ENCODE measurements around the gene B4GALT3.

B4GALT3 gene

GRCh38 chr1:161132410-161133219 is 44.7 kb downstream of the B4GALT3 start, which contains the start of gene DEDD:
DEDD (minus strand) TSS chr1:161132667; CDS start chr1:161124462, 8,205 bp downstream.
- Histone ChIP-seq H3K36me3 (ENCODE audit: insufficient read depth, low read length) (peaks cover 15% of the 10 kb centered on the region), H3K9me3 (ENCODE audit: low read length) (no peaks in the 10 kb centered on the region)

GRCh38 chr1:161131523-161132409 is 45.5 kb downstream of the B4GALT3 start:
- H3K9ac ChIP-seq (ENCODE audit: low read length), result peak overlapping the region; percentile 85
- H3K4me3 ChIP-seq (ENCODE audit: low read depth in 1 of 2, low read length in 2 of 2), result peak overlapping the region; percentile 81 to 98
- no peaks in the 10 kb centered on the region for H3K9me3 ChIP-seq (ENCODE audit: low read length)
- peak overlapping the region; percentile 96 for H3K27ac ChIP-seq (ENCODE audit: low read depth, low read length)
- H3K27me3 ChIP-seq (ENCODE audit: control insufficient read depth in 1 of 2, insufficient read depth in 2 of 2, low read length in 2 of 2), result no peaks in the 10 kb centered on the region
- peaks cover 20% of the 10 kb centered on the region for H3K36me3 ChIP-seq (ENCODE audit: insufficient read depth, low read length)
- peaks cover 45% of the 10 kb centered on the region for H3K4me1 ChIP-seq (ENCODE audit: insufficient read depth, low read length)

More at GRCh38 chr1:161132410-161133219, 44.7 kb downstream of the B4GALT3 start, which contains the start of gene DEDD:
- peak within 1 kb of the TSS; percentile 97 for H3K9ac ChIP-seq (ENCODE audit: low read length)
- peak within 1 kb of the TSS; percentile 81 to 98 for H3K4me3 ChIP-seq (ENCODE audit: low read depth in 1 of 2, low read length in 2 of 2)
- peak within 1 kb of the TSS; percentile 96 for H3K27ac ChIP-seq (ENCODE audit: low read depth, low read length)
- H3K27me3 ChIP-seq (ENCODE audit: control insufficient read depth in 1 of 2, insufficient read depth in 2 of 2, low read length in 2 of 2), result no peaks in the 10 kb centered on the region
- H3K4me1 ChIP-seq (ENCODE audit: insufficient read depth, low read length), result peaks cover 44% of the 10 kb centered on the region

GRCh38 chr1:161130266-161130665 is 47.0 kb downstream of the B4GALT3 start:
- H3K27ac ChIP-seq (ENCODE audit: low read depth, low read length), result no peak overlapping the region
- H3K4me1 ChIP-seq (ENCODE audit: insufficient read depth, low read length), result peaks cover 45% of the 10 kb centered on the region
- H3K36me3 ChIP-seq (ENCODE audit: insufficient read depth, low read length), result peaks cover 24% of the 10 kb centered on the region
- no peaks in the 10 kb centered on the region for H3K27me3 ChIP-seq (ENCODE audit: control insufficient read depth in 1 of 2, insufficient read depth in 2 of 2, low read length in 2 of 2)
- H3K9ac ChIP-seq (ENCODE audit: low read length), result no peak overlapping the region
- H3K4me3 ChIP-seq (ENCODE audit: low read depth in 1 of 2, low read length in 2 of 2), result no peak overlapping the region
- no peaks in the 10 kb centered on the region for H3K9me3 ChIP-seq (ENCODE audit: low read length)

- H3K4me3 ChIP-seq (ENCODE audit: low read depth in 1 of 2, low read length in 2 of 2), result no peak overlapping the region
- no peak overlapping the region for H3K9ac ChIP-seq (ENCODE audit: low read length)
- peaks cover 42% of the 10 kb centered on the region for H3K4me1 ChIP-seq (ENCODE audit: insufficient read depth, low read length)
- no peak overlapping the region for H3K27ac ChIP-seq (ENCODE audit: low read depth, low read length)
- no peaks in the 10 kb centered on the region for H3K9me3 ChIP-seq (ENCODE audit: low read length)
- H3K36me3 ChIP-seq (ENCODE audit: insufficient read depth, low read length), result peaks cover 32% of the 10 kb centered on the region
- H3K27me3 ChIP-seq (ENCODE audit: control insufficient read depth in 1 of 2, insufficient read depth in 2 of 2, low read length in 2 of 2), result no peaks in the 10 kb centered on the region
Observed at GRCh38 chr1:161128591-161129420, 48.5 kb downstream of the B4GALT3 start.

GRCh38 chr1:161127649-161128048 is 49.7 kb downstream of the B4GALT3 start:
- H3K27me3 ChIP-seq (ENCODE audit: control insufficient read depth in 1 of 2, insufficient read depth in 2 of 2, low read length in 2 of 2), result no peaks in the 10 kb centered on the region
- H3K4me1 ChIP-seq (ENCODE audit: insufficient read depth, low read length), result peaks cover 35% of the 10 kb centered on the region
- H3K9me3 ChIP-seq (ENCODE audit: low read length), result no peaks in the 10 kb centered on the region
- H3K27ac ChIP-seq (ENCODE audit: low read depth, low read length), result no peak overlapping the region
- H3K36me3 ChIP-seq (ENCODE audit: insufficient read depth, low read length), result peaks cover 43% of the 10 kb centered on the region
- no peak overlapping the region for H3K9ac ChIP-seq (ENCODE audit: low read length)
- H3K4me3 ChIP-seq (ENCODE audit: low read depth in 1 of 2, low read length in 2 of 2), result no peak overlapping the region

- H3K9ac ChIP-seq (ENCODE audit: low read length), result no peak overlapping the region
- H3K4me1 ChIP-seq (ENCODE audit: insufficient read depth, low read length), result peaks cover 27% of the 10 kb centered on the region
- H3K4me3 ChIP-seq (ENCODE audit: low read depth in 1 of 2, low read length in 2 of 2), result no peak overlapping the region
- H3K9me3 ChIP-seq (ENCODE audit: low read length), result no peaks in the 10 kb centered on the region
- no peak overlapping the region for H3K27ac ChIP-seq (ENCODE audit: low read depth, low read length)
- H3K36me3 ChIP-seq (ENCODE audit: insufficient read depth, low read length), result peaks cover 60% of the 10 kb centered on the region
- H3K27me3 ChIP-seq (ENCODE audit: control insufficient read depth in 1 of 2, insufficient read depth in 2 of 2, low read length in 2 of 2), result no peaks in the 10 kb centered on the region
Observed at GRCh38 chr1:161122967-161123366, 54.3 kb downstream of the B4GALT3 start.

- Histone ChIP-seq H3K27me3 (ENCODE audit: control insufficient read depth in 1 of 2, insufficient read depth in 2 of 2, low read length in 2 of 2) (no peaks in the 10 kb centered on the region), H3K36me3 (ENCODE audit: insufficient read depth, low read length) (peaks cover 52% of the 10 kb centered on the region), H3K4me3 (ENCODE audit: low read depth in 1 of 2, low read length in 2 of 2) (no peak overlapping the region), H3K27ac (ENCODE audit: low read depth, low read length) (no peak overlapping the region), H3K9ac (ENCODE audit: low read length) (no peak overlapping the region), H3K4me1 (ENCODE audit: insufficient read depth, low read length) (peaks cover 28% of the 10 kb centered on the region), H3K9me3 (ENCODE audit: low read length) (no peaks in the 10 kb centered on the region)
Observed at GRCh38 chr1:161121834-161122233, 55.5 kb downstream of the B4GALT3 start.
